Measurements from ENCODE around the gene SCARF2.

SCARF2 gene

DNA sequence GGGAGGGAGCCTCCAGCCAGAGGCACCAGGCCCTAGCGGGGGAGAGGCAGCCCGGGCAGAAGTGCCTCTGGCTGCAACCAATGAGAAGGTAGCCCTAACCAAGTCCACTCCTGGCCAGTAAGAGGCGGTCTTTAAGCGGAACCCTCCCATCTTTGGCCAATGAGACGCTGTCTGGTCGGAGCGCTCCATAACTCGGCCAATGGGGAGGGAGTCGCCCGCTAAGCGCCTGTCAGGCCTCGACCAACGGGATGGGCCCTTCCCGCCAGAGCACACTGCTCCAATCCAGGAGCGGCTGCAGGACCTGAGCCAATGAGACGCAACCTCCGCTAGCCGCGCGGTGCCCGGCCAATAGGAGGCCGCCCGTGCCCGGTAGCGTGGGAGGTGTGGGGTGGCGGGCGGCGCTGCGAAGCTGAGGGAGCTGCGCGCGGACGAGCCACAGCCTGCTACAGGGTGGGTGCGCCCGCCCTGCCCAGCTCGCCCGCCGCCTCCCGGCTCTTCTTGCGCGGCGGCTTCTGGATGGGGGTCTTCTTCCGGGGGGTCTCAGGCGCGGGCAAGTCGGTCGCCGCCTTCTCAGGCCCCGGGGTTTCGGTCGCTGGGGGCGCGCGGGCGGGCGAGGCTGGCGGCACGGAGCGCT is 12.6 kb downstream of the SCARF2 start:
- H3K9me3 ChIP-seq (ENCODE audit: control insufficient read depth, insufficient read depth, low read depth, low read length) = no peaks in the 10 kb centered on the region
- H3K27ac ChIP-seq (ENCODE audit: extremely low read depth, low read depth, low read length) = no peak overlapping the region
- H3K4me1 ChIP-seq (ENCODE audit: control insufficient read depth, insufficient read depth, low read length) = no peaks in the 10 kb centered on the region
- ChIA-PET CTCF (interaction anchor here (0.7 kb wide), 1 partner anchor 9 kb away, joined by 3 read pairs; no protein-coding TSS in a partner anchor), POLR2A (no interaction called here)
- no peak for TF ChIP-seq ZNF626 (tag by site-specific recombination; IDR thresholded peaks at IDR 0.05)
- TF ChIP-seq REPIN1 (tag by site-specific recombination; IDR thresholded peaks at IDR 0.05; ENCODE audit: low read depth) = no peak
- peak; percentile 49 for TF ChIP-seq SP2 (tag by site-specific recombination; IDR thresholded peaks at IDR 0.05)
- no peak for TF ChIP-seq ZNF324 (tag by site-specific recombination; IDR thresholded peaks at IDR 0.05)
- TF ChIP-seq ZNF777 (tag by site-specific recombination; IDR thresholded peaks at IDR 0.05; ENCODE audit: borderline replicate concordance) = no peak
- peaks cover 0 to 56% of the 10 kb centered on the region in 2 experiments; a peak in 1 of 3 replicates for H3K36me3 ChIP-seq (ENCODE audit: control insufficient read depth in 2 of 2, insufficient read depth in 1 of 2, low read length in 2 of 2)
- no peak overlapping the region for H3K4me3 ChIP-seq (ENCODE audit: low read depth, low read length)

- TF ChIP-seq ZFP41 (tag by site-specific recombination; IDR thresholded peaks at IDR 0.05; ENCODE audit: borderline replicate concordance) (no peak), GLIS1 (tag by site-specific recombination; IDR thresholded peaks at IDR 0.05) (peak; percentile 46; the same call in 1 of the 2 replicates)
- H3K36me3 ChIP-seq (ENCODE audit: control insufficient read depth in 2 of 2, insufficient read depth in 1 of 2, low read length in 2 of 2) = peaks cover 0 to 51% of the 10 kb centered on the region in 2 experiments; a peak in 1 of 3 replicates
- no peak overlapping the region for H3K27ac ChIP-seq (ENCODE audit: extremely low read depth, low read depth, low read length)
- H3K9me3 ChIP-seq (ENCODE audit: control insufficient read depth, insufficient read depth, low read depth, low read length) = no peaks in the 10 kb centered on the region
- H3K4me3 ChIP-seq (ENCODE audit: low read depth, low read length) = no peak overlapping the region
- ChIA-PET CTCF (interaction anchor here (1.1 kb wide), 1 partner anchor 140 kb away, joined by 3 read pairs; no protein-coding TSS in a partner anchor), POLR2A (no interaction called here)
- no peaks in the 10 kb centered on the region for H3K4me1 ChIP-seq (ENCODE audit: control insufficient read depth, insufficient read depth, low read length)
These were observed 13.1 kb downstream of the SCARF2 start for GRCh38 chr22:20424568-20424931.

GRCh38 chr22:20423906-20424551 is 13.6 kb downstream of the SCARF2 start:
- ChIA-PET POLR2A (interaction anchor here (0.8 kb wide), 1 partner anchor 32 kb away, joined by 3 read pairs; no protein-coding TSS in a partner anchor), CTCF (interaction anchor here (1.1 to 1.8 kb wide), 2 partner anchors 9 to 140 kb away, joined by 3 to 4 read pairs; no protein-coding TSS in a partner anchor)
- no peak for TF ChIP-seq AEBP2 (tag by site-specific recombination; IDR thresholded peaks at IDR 0.05; ENCODE audit: borderline replicate concordance)
- TF ChIP-seq, protein P1, sequence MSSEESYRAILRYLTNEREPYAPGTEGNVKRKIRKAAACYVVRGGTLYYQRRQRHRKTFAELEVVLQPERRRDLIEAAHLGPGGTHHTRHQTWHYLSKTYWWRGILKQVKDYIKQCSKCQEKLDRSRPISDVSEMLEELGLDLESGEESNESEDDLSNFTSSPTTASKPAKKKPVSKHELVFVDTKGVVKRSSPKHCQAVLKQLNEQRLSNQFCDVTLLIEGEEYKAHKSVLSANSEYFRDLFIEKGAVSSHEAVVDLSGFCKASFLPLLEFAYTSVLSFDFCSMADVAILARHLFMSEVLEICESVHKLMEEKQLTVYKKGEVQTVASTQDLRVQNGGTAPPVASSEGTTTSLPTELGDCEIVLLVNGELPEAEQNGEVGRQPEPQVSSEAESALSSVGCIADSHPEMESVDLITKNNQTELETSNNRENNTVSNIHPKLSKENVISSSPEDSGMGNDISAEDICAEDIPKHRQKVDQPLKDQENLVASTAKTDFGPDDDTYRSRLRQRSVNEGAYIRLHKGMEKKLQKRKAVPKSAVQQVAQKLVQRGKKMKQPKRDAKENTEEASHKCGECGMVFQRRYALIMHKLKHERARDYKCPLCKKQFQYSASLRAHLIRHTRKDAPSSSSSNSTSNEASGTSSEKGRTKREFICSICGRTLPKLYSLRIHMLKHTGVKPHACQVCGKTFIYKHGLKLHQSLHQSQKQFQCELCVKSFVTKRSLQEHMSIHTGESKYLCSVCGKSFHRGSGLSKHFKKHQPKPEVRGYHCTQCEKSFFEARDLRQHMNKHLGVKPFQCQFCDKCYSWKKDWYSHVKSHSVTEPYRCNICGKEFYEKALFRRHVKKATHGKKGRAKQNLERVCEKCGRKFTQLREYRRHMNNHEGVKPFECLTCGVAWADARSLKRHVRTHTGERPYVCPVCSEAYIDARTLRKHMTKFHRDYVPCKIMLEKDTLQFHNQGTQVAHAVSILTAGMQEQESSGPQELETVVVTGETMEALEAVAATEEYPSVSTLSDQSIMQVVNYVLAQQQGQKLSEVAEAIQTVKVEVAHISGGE (tag by site-specific recombination; conservative IDR thresholded peaks at IDR 0.05; ENCODE audit: low read depth) = no peak
- no peak for TF ChIP-seq ZNF571 (tag by site-specific recombination; IDR thresholded peaks at IDR 0.05)
- peak; percentile 75 for TF ChIP-seq ZIC2 (tag by site-specific recombination; IDR thresholded peaks at IDR 0.05)
- Histone ChIP-seq H3K9me3 (ENCODE audit: control insufficient read depth, insufficient read depth, low read depth, low read length) (no peaks in the 10 kb centered on the region), H3K36me3 (ENCODE audit: control insufficient read depth in 2 of 2, insufficient read depth in 1 of 2, low read length in 2 of 2) (peaks cover 0 to 46% of the 10 kb centered on the region in 2 experiments; a peak in 1 of 3 replicates), H3K27ac (ENCODE audit: extremely low read depth, low read depth, low read length) (no peak overlapping the region), H3K4me3 (ENCODE audit: low read depth, low read length) (no peak overlapping the region), H3K4me1 (ENCODE audit: control insufficient read depth, insufficient read depth, low read length) (no peaks in the 10 kb centered on the region)

Measured in HEK293 (cell line).